Endothelial cell of umbilical vein (primary cell): ENCODE measurements around the gene PRSS21. TPM values are rescaled to one million over a fixed set of nuclear protein-coding genes. Genes with fewer than 3 reads are reported as not detected.
A peak's percentile ranks its signal among the peaks of the same experiment; 100 is the strongest.

Experiments
- BruUV-seq: library from RNA; stranded (reverse); fragments of 400-500 nt; replicated peaks from 2 replicates; lab custom pipeline; 2021; lab: Mats Ljungman, UMichigan
- CTCF ChIA-PET: fragments of 300-600, 350-600 bp; sonication (Branson Sonifier 250); formaldehyde crosslinking; loops from one replicate; lab custom pipeline; 2021; ENCODE audit warnings: antibody characterized with exemption, inconsistent platforms; lab: Charles Lee
- POLR2A ChIA-PET: fragments of 300-600, 350-600 bp; sonication (Branson Sonifier 250); formaldehyde crosslinking; loops from one replicate; lab custom pipeline; 2021; ENCODE audit warnings: antibody characterized with exemption, inconsistent platforms; lab: Charles Lee
- DNase-seq: peaks from one replicate; pipeline ENCODE4 v3.0.0-alpha.2; 2011; ENCODE audit warnings: low read depth, low spot score
- FAIRE-seq: peaks from 2 replicates; lab custom pipeline; 2011; peaks lifted over from hg19 to GRCh38; lab: Jason Lieb, UNC
- H2AFZ ChIP-seq: 2 replicates; pipeline ENCODE4 v1.6.0; 2012; ENCODE audit warnings: low read depth, low read length, control low read depth, inconsistent platforms
- H3K27ac ChIP-seq: 2 replicates; pipeline ENCODE4 v1.5.1; 2011; ENCODE audit warnings: low read depth, mild to moderate bottlenecking, control low read depth, low read length, moderate library complexity; ENCODE audit not compliant: insufficient read depth
- H3K27me3 ChIP-seq, 2 experiments: 2 replicates each; pipeline versions ENCODE4 v1.6.0 to v1.6.1; 2011; ENCODE audit warnings: low read length in 2 of 2, mixed read lengths in 1 of 2; ENCODE audit not compliant: control insufficient read depth in 2 of 2, insufficient read depth in 2 of 2
- H3K36me3 ChIP-seq, 2 experiments: 2 replicates in 1 of 2; 3 replicates in 1 of 2; pipeline ENCODE4 v1.5.1; 2011; ENCODE audit warnings: low read length in 2 of 2, mild to moderate bottlenecking in 1 of 2, moderate library complexity in 1 of 2; ENCODE audit not compliant: control insufficient read depth in 2 of 2, insufficient read depth in 2 of 2; ENCODE audit errors: extremely low read depth in 1 of 2
- H3K4me1 ChIP-seq: 3 replicates; pipeline ENCODE4 v1.5.1; 2011; ENCODE audit warnings: mild to moderate bottlenecking, low read length; ENCODE audit not compliant: control insufficient read depth, insufficient read depth; ENCODE audit errors: extremely low read depth
- H3K4me2 ChIP-seq: 2 replicates; pipeline ENCODE4 v1.6.1; 2011; ENCODE audit warnings: low read length, control low read depth, mixed read lengths; ENCODE audit not compliant: insufficient read depth
- H3K4me3 ChIP-seq, 3 experiments: fragments of 200-600 bp in 1 of 3; sonication (generic), shearing (Covaris generic) in 1 of 3; replicated peaks in 1 of 3; 2 replicates each; pipeline ENCODE4 v1.5.1; 2011 to 2016; ENCODE audit warnings: control low read depth in 3 of 3, low read length in 3 of 3, mild to moderate bottlenecking in 2 of 3, inconsistent platforms in 1 of 3, low read depth in 1 of 3, moderate library complexity in 1 of 3; ENCODE audit not compliant: insufficient read depth in 1 of 3
- H3K79me2 ChIP-seq: 2 replicates; pipeline ENCODE4 v1.6.0; 2012; ENCODE audit warnings: low read length, inconsistent platforms; ENCODE audit not compliant: control insufficient read depth, insufficient read depth
- H3K9ac ChIP-seq: replicated peaks from 2 replicates; pipeline ENCODE3; 2011; ENCODE audit warnings: low read length, control low read depth; ENCODE audit not compliant: insufficient read depth; ENCODE audit errors: extremely low read depth
- H3K9me1 ChIP-seq: replicated peaks from 3 replicates; pipeline ENCODE4 v1.6.0; 2011; ENCODE audit warnings: mild to moderate bottlenecking, low read length; ENCODE audit not compliant: control insufficient read depth, insufficient read depth; ENCODE audit errors: extremely low read depth
- H3K9me3 ChIP-seq: replicated peaks from 2 replicates; pipeline ENCODE4 v1.5.1; 2012; ENCODE audit warnings: low read length, inconsistent platforms; ENCODE audit not compliant: control insufficient read depth, insufficient read depth
- H4K20me1 ChIP-seq: replicated peaks from 2 replicates; pipeline ENCODE3; 2011; ENCODE audit warnings: mild to moderate bottlenecking, low read length; ENCODE audit not compliant: control insufficient read depth, insufficient read depth; ENCODE audit errors: extremely low read depth
- EZH2 ChIP-seq: IDR thresholded peaks from 2 replicates; pipeline ENCODE4 v1.6.1; 2012; ENCODE audit warnings: borderline replicate concordance, low read depth, mild to moderate bottlenecking, moderate library complexity, low read length, inconsistent platforms; ENCODE audit not compliant: severe bottlenecking
- GATA2 ChIP-seq: IDR thresholded peaks from 2 replicates; pipeline ENCODE4 v1.7.0; 2011; ENCODE audit warnings: low read depth, mild to moderate bottlenecking, moderate library complexity, mixed read lengths, low read length; ENCODE audit not compliant: insufficient read length, insufficient read depth
- JUN ChIP-seq: IDR thresholded peaks from 2 replicates; pipeline ENCODE4 v1.6.1; 2011; ENCODE audit warnings: borderline replicate concordance, low read depth; ENCODE audit not compliant: insufficient read length, insufficient read depth
- MYC ChIP-seq: IDR thresholded peaks from one replicate; pipeline ENCODE4 v1.6.1; 2011; ENCODE audit warnings: mild to moderate bottlenecking, low read depth, low read length
- POLR2A ChIP-seq: IDR thresholded peaks from 2 replicates; pipeline ENCODE4 v1.6.1; 2012; ENCODE audit warnings: low read depth, mild to moderate bottlenecking, control low read depth, low read length
- POLR2AphosphoS5 ChIP-seq: IDR thresholded peaks from 2 replicates; pipeline ENCODE4 v1.6.1; 2012; ENCODE audit warnings: low read depth, mild to moderate bottlenecking, control low read depth, low read length, moderate library complexity; ENCODE audit not compliant: insufficient read depth
- dilution Hi-C: fragments of 300-500 bp; cut with MboI; formaldehyde crosslinking; loops from one replicate; pipeline ENCODE4 v1.15.0; 2019; ENCODE audit warnings: low sequenced_read_pairs; ENCODE audit not compliant: extremely low pct_ligation_motif_present
- intact Hi-C: fragments of 100-400 bp; cut with micrococcal nuclease; formaldehyde crosslinking; loops from one replicate; pipeline ENCODE4 v1.10.0; 2022
- polyA plus RNA-seq, 4 experiments: library from polyadenylated mRNA; depleted of rRNA in 3 of 4; stranded (reverse) in 3 of 4; unstranded in 1 of 4; fragments of >200 nt; gene quantifications; 2 replicates each; pipeline versions ENCODE4 v1.2.1 to v1.2.3, GENCODE V29; 2011 to 2012; ENCODE audit warnings: missing spikeins in 1 of 4
- total RNA-seq: library from RNA; stranded (reverse); gene quantifications from 2 replicates; pipeline ENCODE4 v1.2.3, GENCODE V29; 2021
- TF ChIP-seq, protein P1 (sequence below), 2 donors: IDR thresholded peaks; 1 replicate in 1 of 2; 2 replicates in 1 of 2; pipeline ENCODE4 v1.5.1; 2011; ENCODE audit warnings: low read length in 2 of 2, mild to moderate bottlenecking in 2 of 2, moderate library complexity in 2 of 2, control low read depth in 1 of 2, inconsistent platforms in 1 of 2, low read depth in 1 of 2; ENCODE audit not compliant: insufficient read depth in 1 of 2; ENCODE audit errors: extremely low read depth in 1 of 2
- TF ChIP-seq, protein P2 (sequence below): IDR thresholded peaks from 2 replicates; pipeline ENCODE4 v1.6.1; 2011; ENCODE audit not compliant: insufficient read depth, insufficient read length

Gene PRSS21
- total and polyA plus RNA-seq, 2 donors (not counting 3 experiments of a cell fraction or from before 2014, with no cell fraction given) = 0.28 TPM; not detected in 1

DNA sequence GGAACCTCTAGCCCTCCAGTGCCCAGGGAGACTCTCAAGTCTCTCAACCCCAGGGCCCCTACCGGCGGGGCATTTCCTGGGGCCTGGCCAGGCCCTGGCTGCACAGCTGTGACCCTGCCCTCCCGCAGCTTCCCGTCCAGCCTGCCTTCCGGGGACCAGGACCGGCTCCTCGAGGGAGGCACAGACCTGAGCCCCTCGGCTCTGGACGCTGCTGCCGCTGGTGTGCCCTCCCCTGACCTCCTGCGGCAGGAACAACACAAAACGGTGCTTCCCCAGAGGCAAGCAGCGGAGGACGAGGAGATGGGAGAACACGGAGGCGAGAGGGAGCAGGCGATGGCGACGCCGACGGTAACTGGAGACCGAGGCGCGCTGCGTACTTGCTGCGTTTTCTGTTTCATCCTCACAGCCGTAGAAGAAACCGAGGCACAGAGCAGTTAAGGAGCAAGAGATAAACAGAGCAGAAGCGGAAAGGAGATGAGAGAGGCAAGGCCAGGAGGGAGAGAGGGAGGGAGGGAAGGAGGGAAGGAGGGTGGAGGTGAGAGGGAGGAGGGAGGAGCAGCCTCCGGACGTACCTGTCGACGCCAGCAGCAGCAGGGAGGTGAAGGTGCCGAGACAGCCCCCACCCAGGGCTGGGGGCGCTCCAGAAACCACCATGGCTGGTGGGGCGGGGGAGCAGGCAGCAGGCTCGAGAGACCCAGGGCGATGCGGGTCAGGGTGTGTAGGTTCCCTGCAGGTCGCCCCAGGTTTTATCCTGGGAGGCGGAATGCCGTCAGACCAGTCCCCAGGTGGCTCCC lies 40.6 kb downstream of the PRSS21 start, which contains the start of gene PRSS22:
Gene PRSS22, minus strand, starts transcription at position 720 of the 794 bp plus-strand sequence. Its CDS starts 66 bp downstream, at position 654.
- intact Hi-C loops = no loop called here
- H2AFZ ChIP-seq = no peak within 1 kb of the TSS
- no peak for DNase-seq

DNA sequence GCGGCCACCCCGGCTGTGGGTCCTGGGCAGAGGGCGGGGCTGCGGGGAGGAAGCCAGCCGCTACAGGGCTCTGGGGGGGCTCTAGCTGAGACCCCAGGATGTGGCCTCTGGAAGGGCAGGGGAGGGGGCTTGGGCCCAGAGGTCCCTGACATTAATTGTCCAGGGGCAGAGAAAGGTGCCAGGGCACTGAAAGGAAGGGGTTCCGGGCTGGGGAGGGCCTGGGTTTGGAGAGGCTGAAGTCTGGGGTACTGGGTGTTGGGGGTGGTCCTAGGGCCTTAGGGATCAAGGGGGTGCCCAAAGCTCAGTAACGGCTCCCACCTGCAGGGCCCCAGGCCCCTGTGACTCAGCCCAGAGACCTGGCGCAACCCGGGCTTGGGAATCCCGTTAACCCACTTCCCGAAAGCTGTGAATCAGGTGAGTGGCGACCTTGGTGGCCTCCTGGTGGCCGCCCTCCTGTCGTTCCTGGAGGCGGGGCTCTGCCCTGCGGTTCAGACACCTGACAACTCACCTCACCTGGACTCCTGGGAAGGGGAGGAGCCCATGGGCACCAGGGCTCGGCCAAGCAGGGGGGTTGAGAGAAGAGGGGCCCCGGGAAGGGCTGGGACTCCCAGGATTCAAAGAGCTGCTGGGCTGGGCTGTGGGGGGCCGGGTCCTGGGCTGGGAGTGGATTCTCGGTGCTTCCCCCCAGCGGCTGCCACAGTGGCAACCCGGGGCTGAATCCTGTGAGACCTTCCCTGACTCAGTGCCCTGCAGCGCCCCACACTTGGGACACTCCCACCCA lies 41.4 kb downstream of the PRSS21 start:
- no peak overlapping the region for H3K9ac ChIP-seq
- peaks cover 2 to 7% of the 10 kb centered on the region in 2 experiments for H3K27me3 ChIP-seq
- no peaks in the 10 kb centered on the region for H3K9me1 ChIP-seq
- BruUV-seq = no TSS peak
- peaks cover 2% of the 10 kb centered on the region for H3K9me3 ChIP-seq
- H4K20me1 ChIP-seq = no peaks in the 10 kb centered on the region
- no peak overlapping the region for H3K4me2 ChIP-seq
- intact Hi-C loops = no loop called here
- H3K79me2 ChIP-seq = no peaks in the 10 kb centered on the region
- dilution Hi-C loops = no loop called here
- FAIRE-seq (no peak), DNase-seq (no peak)
- H3K4me1 ChIP-seq = no peaks in the 10 kb centered on the region
- CTCF ChIA-PET = no interaction called here
- no peak overlapping the region for H2AFZ ChIP-seq
- H3K36me3 ChIP-seq = no peaks in the 10 kb centered on the region
- POLR2A ChIA-PET = no interaction called here
- TF ChIP-seq GATA2 (no peak), JUN (no peak), EZH2 (peak; percentile 52), MYC (no peak), POLR2A (no peak), POLR2AphosphoS5 (no peak)
- TF ChIP-seq, protein P1, sequence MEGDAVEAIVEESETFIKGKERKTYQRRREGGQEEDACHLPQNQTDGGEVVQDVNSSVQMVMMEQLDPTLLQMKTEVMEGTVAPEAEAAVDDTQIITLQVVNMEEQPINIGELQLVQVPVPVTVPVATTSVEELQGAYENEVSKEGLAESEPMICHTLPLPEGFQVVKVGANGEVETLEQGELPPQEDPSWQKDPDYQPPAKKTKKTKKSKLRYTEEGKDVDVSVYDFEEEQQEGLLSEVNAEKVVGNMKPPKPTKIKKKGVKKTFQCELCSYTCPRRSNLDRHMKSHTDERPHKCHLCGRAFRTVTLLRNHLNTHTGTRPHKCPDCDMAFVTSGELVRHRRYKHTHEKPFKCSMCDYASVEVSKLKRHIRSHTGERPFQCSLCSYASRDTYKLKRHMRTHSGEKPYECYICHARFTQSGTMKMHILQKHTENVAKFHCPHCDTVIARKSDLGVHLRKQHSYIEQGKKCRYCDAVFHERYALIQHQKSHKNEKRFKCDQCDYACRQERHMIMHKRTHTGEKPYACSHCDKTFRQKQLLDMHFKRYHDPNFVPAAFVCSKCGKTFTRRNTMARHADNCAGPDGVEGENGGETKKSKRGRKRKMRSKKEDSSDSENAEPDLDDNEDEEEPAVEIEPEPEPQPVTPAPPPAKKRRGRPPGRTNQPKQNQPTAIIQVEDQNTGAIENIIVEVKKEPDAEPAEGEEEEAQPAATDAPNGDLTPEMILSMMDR (IDR thresholded peaks at IDR 0.05; ENCODE audit: extremely low read depth in 1 of 2, insufficient read depth in 1 of 2, low read depth in 1 of 2, low read length in 2 of 2) = no peak
- TF ChIP-seq, protein P2, sequence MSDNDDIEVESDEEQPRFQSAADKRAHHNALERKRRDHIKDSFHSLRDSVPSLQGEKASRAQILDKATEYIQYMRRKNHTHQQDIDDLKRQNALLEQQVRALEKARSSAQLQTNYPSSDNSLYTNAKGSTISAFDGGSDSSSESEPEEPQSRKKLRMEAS = no peak
- no peak overlapping the region for H3K4me3 ChIP-seq
- no peak overlapping the region for H3K27ac ChIP-seq

More for the DNA sequence above, 40.6 kb downstream of the PRSS21 start, which contains the start of gene PRSS22:
- POLR2A ChIA-PET = no interaction called here
- Histone ChIP-seq H3K27me3 (peaks cover 2 to 7% of the 10 kb centered on the region in 2 experiments), H3K27ac (no peak within 1 kb of the TSS), H3K4me1 (no peaks in the 10 kb centered on the region), H3K9me3 (peaks cover 2% of the 10 kb centered on the region), H3K79me2 (no peaks in the 10 kb centered on the region), H3K36me3 (no peaks in the 10 kb centered on the region), H3K4me3 (no peak within 1 kb of the TSS), H3K9ac (no peak within 1 kb of the TSS), H4K20me1 (no peaks in the 10 kb centered on the region), H3K4me2 (no peak within 1 kb of the TSS), H3K9me1 (no peaks in the 10 kb centered on the region)
- no peak for FAIRE-seq
- BruUV-seq = no TSS peak
- CTCF ChIA-PET = no interaction called here
- TF ChIP-seq MYC = no peak
- TF ChIP-seq EZH2 = peak; percentile 59
- dilution Hi-C loops = no loop called here
